ENCODE results near the gene ENAM.
"Not testable (repeated sequence)": the region's sequence is repeated elsewhere in the genome, so short reads cannot be mapped to it uniquely, and the experiment has no call there.

Gene ENAM

GRCh38 chr4:70630162-70630561 lies 1.6 kb downstream of the ENAM start:
- no peak for DNase-seq

GRCh38 chr4:70632028-70632427 lies 3.5 kb downstream of the ENAM start:
- no peak for DNase-seq

- DNase-seq, result no peak
These were observed 5.9 kb downstream of the ENAM start for GRCh38 chr4:70634482-70634881.

- no peak for DNase-seq
These were observed 8.8 kb downstream of the ENAM start for GRCh38 chr4:70637239-70637913.

GRCh38 chr4:70640192-70640591 lies 11.6 kb downstream of the ENAM start:
- no peak for DNase-seq

GRCh38 chr4:70650741-70651140 lies 22.2 kb downstream of the ENAM start:
- DNase-seq, result not testable (repeated sequence)

- peak in 1 of 2 donors; percentile 51 for DNase-seq
These were observed 23.4 kb downstream of the ENAM start for GRCh38 chr4:70651864-70652506.

GRCh38 chr4:70654605-70655011 lies 26.1 kb downstream of the ENAM start:
- DNase-seq, result no peak

GRCh38 chr4:70657326-70657725 lies 28.8 kb downstream of the ENAM start:
- DNase-seq, result no peak

GRCh38 chr4:70658418-70658817 lies 29.9 kb downstream of the ENAM start:
- no peak for DNase-seq

GRCh38 chr4:70660106-70660505 lies 31.6 kb downstream of the ENAM start:
- DNase-seq, result no peak

- not testable (repeated sequence) for DNase-seq
These were observed 32.9 kb downstream of the ENAM start for GRCh38 chr4:70661309-70661922.

GRCh38 chr4:70666369-70666768 lies 37.8 kb downstream of the ENAM start, which contains the start of gene JCHAIN:
JCHAIN (minus strand) TSS chr4:70666508; CDS start chr4:70666490, 18 bp downstream.
- DNase-seq, result no peak

- no peak for DNase-seq
These were observed 39.4 kb downstream of the ENAM start for GRCh38 chr4:70667740-70668535.

- DNase-seq, result no peak
These were observed 41.9 kb downstream of the ENAM start for GRCh38 chr4:70670332-70671014.

GRCh38 chr4:70671091-70671490 lies 42.5 kb downstream of the ENAM start:
- DNase-seq, result no peak

GRCh38 chr4:70674191-70674590 lies 45.6 kb downstream of the ENAM start:
- DNase-seq, result no peak

- DNase-seq, result no peak
These were observed 46.2 kb downstream of the ENAM start for GRCh38 chr4:70674731-70675130.

- DNase-seq, result no peak
These were observed 48.1 kb downstream of the ENAM start for GRCh38 chr4:70676554-70677090.

- peak in 1 of 2 donors; percentile 32 for DNase-seq
These were observed 49.9 kb downstream of the ENAM start for GRCh38 chr4:70678383-70678999.

- DNase-seq, result no peak
These were observed 52.4 kb downstream of the ENAM start for GRCh38 chr4:70680934-70681333.

GRCh38 chr4:70681704-70682103 lies 53.2 kb downstream of the ENAM start:
- no peak for DNase-seq
